HG03066 (cell line): ENCODE measurements around the gene PCSK7.
"Not testable (repeated sequence)": the region's sequence is repeated elsewhere in the genome, so short reads cannot be mapped to it uniquely, and the experiment has no call there.

Experiments
- ATAC-seq: cut with Tn5 transposase; IDR thresholded peaks from one replicate; pipeline ENCODE4 v1.9.1; 2021; ENCODE audit warnings: low read depth; ENCODE audit not compliant: unreplicated experiment

PCSK7 gene

GRCh38 chr11:117183724-117184349, 48.0 kb downstream of the PCSK7 start:
- no peak for ATAC-seq

- not testable (repeated sequence) for ATAC-seq
Observed at GRCh38 chr11:117183178-117183577, 48.7 kb downstream of the PCSK7 start.

- no peak for ATAC-seq
Observed at GRCh38 chr11:117182551-117182935, 49.3 kb downstream of the PCSK7 start.

- ATAC-seq: no peak
Observed at GRCh38 chr11:117181586-117182550, 50.0 kb downstream of the PCSK7 start.

GRCh38 chr11:117180661-117181585, 51.0 kb downstream of the PCSK7 start:
- no peak for ATAC-seq

GRCh38 chr11:117180020-117180419, 51.9 kb downstream of the PCSK7 start:
- no peak for ATAC-seq

GRCh38 chr11:117179048-117179999, 52.5 kb downstream of the PCSK7 start:
- ATAC-seq: peak; percentile 30

GRCh38 chr11:117178210-117179034, 53.5 kb downstream of the PCSK7 start, which contains the start of gene SIDT2:
Gene SIDT2 (plus strand): TSS chr11:117178743. CDS start chr11:117179264, 521 bp downstream.
- ATAC-seq: peak; percentile 87

GRCh38 chr11:117177534-117178209, 54.2 kb downstream of the PCSK7 start:
- ATAC-seq: no peak

- no peak for ATAC-seq
Observed at GRCh38 chr11:117176186-117176585, 55.7 kb downstream of the PCSK7 start.

GRCh38 chr11:117175781-117176180, 56.1 kb downstream of the PCSK7 start:
- ATAC-seq: no peak

GRCh38 chr11:117175104-117175503, 56.8 kb downstream of the PCSK7 start:
- ATAC-seq: no peak

- no peak for ATAC-seq
Observed at GRCh38 chr11:117172724-117173421, 59.0 kb downstream of the PCSK7 start.

GRCh38 chr11:117171404-117172061, 60.3 kb downstream of the PCSK7 start:
- ATAC-seq: no peak

- ATAC-seq: no peak
Observed at GRCh38 chr11:117171007-117171403, 60.9 kb downstream of the PCSK7 start.

GRCh38 chr11:117170210-117170609, 61.7 kb downstream of the PCSK7 start:
- no peak for ATAC-seq

- no peak for ATAC-seq
Observed at GRCh38 chr11:117169736-117170135, 62.1 kb downstream of the PCSK7 start.
